Nephron (organoid): Measurements from ENCODE around the gene CLDN18.

Source experiments
- H3K27ac Mint-ChIP-seq, 3 experiments: 2 replicates each; pipeline ENCODE4 v1.8.0; 2020; ENCODE audit warnings: mixed read lengths in 3 of 3, mild to moderate bottlenecking in 2 of 3, moderate library complexity in 1 of 3
- H3K27me3 Mint-ChIP-seq: 2 replicates; pipeline ENCODE4 v1.8.0; 2021; ENCODE audit warnings: low read depth, mild to moderate bottlenecking, moderate library complexity, mixed read lengths
- H3K36me3 Mint-ChIP-seq: 2 replicates; pipeline ENCODE4 v1.8.0; 2020; ENCODE audit warnings: low read depth, mixed read lengths
- H3K4me1 Mint-ChIP-seq: 2 replicates; pipeline ENCODE4 v1.8.0; 2020; ENCODE audit warnings: mixed read lengths
- H3K4me3 Mint-ChIP-seq, 3 experiments: 2 replicates each; pipeline ENCODE4 v1.8.0; 2020; ENCODE audit warnings: mild to moderate bottlenecking in 3 of 3, mixed read lengths in 3 of 3, moderate library complexity in 2 of 3
- H3K9me3 Mint-ChIP-seq: 2 replicates; pipeline ENCODE4 v1.8.0; 2020; ENCODE audit warnings: mixed read lengths
- TF ChIP-seq, protein P1 (sequence below), 3 experiments: fragments of 200-600 bp; sonication (generic); IDR thresholded peaks; one replicate each; pipeline ENCODE4 v1.5.0; 2021; ENCODE audit warnings: antibody characterized with exemption in 3 of 3; ENCODE audit not compliant: unreplicated experiment in 3 of 3

Gene CLDN18

DNA sequence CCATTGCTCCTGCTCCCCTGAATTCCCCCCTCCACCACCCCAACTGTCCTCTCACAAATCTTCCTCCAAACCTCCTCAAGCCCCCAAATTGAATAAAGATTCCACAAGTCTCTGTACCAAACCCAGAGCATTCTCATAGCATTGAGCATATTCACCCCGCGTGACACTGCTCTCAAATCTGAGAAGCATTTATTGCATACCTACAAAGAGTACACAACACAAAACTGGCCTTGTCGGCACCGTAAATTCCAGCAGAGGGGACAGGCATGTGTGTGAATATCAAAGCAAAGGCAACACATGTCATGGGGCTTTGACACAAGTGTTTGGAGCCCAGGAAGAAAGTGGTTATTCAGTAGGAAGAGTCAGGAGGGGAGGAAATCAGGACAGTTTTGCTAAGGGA, 2.6 kb downstream of the CLDN18 start:
- H3K4me1 Mint-ChIP-seq: no peaks in the 10 kb centered on the region
- TF ChIP-seq, protein P1, sequence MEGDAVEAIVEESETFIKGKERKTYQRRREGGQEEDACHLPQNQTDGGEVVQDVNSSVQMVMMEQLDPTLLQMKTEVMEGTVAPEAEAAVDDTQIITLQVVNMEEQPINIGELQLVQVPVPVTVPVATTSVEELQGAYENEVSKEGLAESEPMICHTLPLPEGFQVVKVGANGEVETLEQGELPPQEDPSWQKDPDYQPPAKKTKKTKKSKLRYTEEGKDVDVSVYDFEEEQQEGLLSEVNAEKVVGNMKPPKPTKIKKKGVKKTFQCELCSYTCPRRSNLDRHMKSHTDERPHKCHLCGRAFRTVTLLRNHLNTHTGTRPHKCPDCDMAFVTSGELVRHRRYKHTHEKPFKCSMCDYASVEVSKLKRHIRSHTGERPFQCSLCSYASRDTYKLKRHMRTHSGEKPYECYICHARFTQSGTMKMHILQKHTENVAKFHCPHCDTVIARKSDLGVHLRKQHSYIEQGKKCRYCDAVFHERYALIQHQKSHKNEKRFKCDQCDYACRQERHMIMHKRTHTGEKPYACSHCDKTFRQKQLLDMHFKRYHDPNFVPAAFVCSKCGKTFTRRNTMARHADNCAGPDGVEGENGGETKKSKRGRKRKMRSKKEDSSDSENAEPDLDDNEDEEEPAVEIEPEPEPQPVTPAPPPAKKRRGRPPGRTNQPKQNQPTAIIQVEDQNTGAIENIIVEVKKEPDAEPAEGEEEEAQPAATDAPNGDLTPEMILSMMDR (IDR thresholded peaks at IDR 0.05; ENCODE audit: unreplicated experiment in 3 of 3): no peak
- no peak overlapping the region for H3K4me3 Mint-ChIP-seq
- H3K36me3 Mint-ChIP-seq: no peaks in the 10 kb centered on the region
- no peaks in the 10 kb centered on the region for H3K27me3 Mint-ChIP-seq
- no peak overlapping the region for H3K27ac Mint-ChIP-seq
- no peaks in the 10 kb centered on the region for H3K9me3 Mint-ChIP-seq

DNA sequence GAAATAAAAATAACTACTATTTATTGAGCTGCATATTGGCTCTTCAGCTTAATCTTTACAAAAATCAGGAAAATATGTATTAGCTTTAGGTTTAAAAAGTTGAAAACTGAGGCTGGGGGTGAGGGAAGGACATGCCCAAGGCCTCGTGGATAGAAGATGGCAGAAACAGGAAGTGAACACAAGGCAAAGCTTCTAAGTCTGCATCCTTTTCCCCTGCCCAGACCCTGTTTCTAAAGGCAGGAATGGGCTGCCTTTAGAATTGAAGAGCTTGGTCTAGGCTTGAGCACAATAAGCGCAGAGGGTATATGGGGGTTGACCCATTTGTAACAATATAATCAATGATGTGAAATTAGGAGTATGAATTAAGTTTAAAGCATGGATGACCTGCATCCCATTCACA, 6.1 kb downstream of the CLDN18 start:
- H3K4me3 Mint-ChIP-seq: no peak overlapping the region
- H3K27ac Mint-ChIP-seq: no peak overlapping the region
- TF ChIP-seq, protein P1 (IDR thresholded peaks at IDR 0.05; ENCODE audit: unreplicated experiment in 3 of 3): no peak
- H3K4me1 Mint-ChIP-seq: no peaks in the 10 kb centered on the region
- no peaks in the 10 kb centered on the region for H3K9me3 Mint-ChIP-seq
- H3K27me3 Mint-ChIP-seq: no peaks in the 10 kb centered on the region
- H3K36me3 Mint-ChIP-seq: no peaks in the 10 kb centered on the region

DNA sequence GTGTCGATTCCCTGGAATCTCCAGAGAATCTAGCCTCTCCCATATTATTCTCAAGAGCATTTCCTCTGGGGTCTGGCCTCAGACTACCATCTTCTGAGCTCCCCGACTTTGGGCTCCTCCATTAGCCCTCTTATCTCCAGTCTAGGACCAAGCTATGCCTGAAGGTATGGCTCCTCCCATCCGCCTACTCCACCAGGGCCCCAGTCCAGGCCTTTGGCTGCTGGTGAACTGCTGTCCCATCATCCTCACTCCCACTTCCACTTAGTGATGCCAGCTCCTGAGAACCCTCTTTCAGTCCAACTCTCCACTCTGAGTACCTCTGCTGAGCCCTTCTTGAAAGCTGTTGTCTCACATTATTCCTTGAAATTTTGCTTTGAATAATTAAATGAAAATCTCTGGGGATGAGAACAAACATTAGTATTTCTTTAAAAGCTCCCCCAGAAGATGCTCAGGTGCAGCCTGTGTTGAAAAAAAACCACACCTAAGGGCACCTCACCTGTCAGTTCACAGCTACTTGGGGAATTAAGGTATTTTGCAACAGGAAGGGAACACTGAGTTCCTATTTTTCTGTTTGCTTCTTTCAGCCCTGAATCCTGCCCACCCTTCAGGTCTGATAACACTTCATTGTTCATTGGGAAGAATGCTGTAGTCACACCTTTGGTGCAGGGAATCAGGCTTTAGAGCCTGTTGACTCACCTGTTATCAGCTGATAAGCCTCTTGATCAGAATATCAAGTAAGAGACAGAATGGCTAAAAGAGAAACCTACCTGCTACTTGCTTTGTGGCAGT, 9.5 kb downstream of the CLDN18 start:
- Mint-ChIP-seq H3K36me3 (no peaks in the 10 kb centered on the region), H3K4me1 (no peaks in the 10 kb centered on the region), H3K27me3 (no peaks in the 10 kb centered on the region), H3K4me3 (no peak overlapping the region), H3K27ac (no peak overlapping the region), H3K9me3 (no peaks in the 10 kb centered on the region)
- TF ChIP-seq, protein P1 (IDR thresholded peaks at IDR 0.05; ENCODE audit: unreplicated experiment in 3 of 3): no peak

DNA sequence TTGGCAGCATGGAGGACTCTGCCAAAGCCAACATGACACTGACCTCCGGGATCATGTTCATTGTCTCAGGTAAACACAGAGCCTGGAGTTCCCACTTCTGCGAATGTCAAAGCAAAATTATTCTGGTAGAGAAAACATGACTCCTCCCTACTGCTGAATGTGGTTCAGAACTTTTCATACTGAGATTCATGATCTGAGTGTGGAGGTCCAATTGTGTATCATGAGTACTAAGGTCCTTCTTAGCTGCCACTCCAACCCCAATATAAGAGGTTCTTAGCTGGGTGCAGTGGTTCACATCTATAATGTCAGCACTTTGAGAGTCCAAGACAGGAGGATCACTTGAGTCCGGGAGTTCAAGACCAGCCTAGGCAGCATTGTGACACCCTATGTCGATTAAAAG, 13.8 kb downstream of the CLDN18 start:
- no peaks in the 10 kb centered on the region for H3K9me3 Mint-ChIP-seq
- H3K4me3 Mint-ChIP-seq: no peak overlapping the region
- TF ChIP-seq, protein P1 (IDR thresholded peaks at IDR 0.05; ENCODE audit: unreplicated experiment in 3 of 3): no peak
- H3K27me3 Mint-ChIP-seq: no peaks in the 10 kb centered on the region
- H3K4me1 Mint-ChIP-seq: no peaks in the 10 kb centered on the region
- peaks cover 4% of the 10 kb centered on the region for H3K36me3 Mint-ChIP-seq
- no peak overlapping the region for H3K27ac Mint-ChIP-seq

DNA sequence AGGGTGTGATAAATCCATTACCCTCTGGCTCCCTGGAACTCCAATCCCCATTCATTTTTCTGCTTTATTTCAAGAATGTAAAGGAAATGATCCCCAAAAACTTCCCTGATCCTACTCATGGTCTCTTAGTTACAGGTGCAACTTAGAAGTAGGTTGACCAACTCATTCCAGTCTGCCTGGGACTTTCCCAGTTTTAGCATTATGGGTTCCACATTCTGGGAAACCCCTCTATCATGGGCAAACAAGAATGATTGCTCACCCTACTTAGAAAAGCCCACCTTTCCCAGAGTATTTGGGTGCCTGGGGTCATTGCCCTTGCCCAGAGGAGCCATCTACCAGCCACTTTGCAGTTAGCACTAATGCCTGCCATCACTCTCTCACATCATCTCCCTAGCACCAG, 15.6 kb downstream of the CLDN18 start:
- no peaks in the 10 kb centered on the region for H3K9me3 Mint-ChIP-seq
- H3K4me1 Mint-ChIP-seq: no peaks in the 10 kb centered on the region
- TF ChIP-seq, protein P1 (IDR thresholded peaks at IDR 0.05; ENCODE audit: unreplicated experiment in 3 of 3): no peak

DNA sequence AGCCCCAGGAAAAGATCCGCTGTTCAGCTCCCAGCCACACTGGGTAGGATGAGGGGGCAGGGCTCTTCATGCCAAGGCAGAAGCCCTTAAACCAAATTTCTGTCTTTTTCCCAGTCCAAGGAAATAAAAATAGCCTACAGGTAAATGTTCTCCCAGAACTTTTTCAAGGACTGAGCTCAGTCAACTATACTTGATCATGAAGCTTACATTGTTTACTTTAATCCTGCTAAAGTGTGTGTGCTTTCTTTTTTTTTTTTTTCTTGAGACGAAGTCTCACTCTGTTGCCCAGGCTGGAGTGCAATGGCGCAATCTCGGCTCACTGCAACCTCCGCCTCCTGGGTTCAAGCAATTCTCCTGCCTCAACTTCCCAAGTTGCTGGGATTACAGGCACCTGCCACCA, 17.9 kb downstream of the CLDN18 start:
- TF ChIP-seq, protein P1 (IDR thresholded peaks at IDR 0.05; ENCODE audit: unreplicated experiment in 3 of 3): no peak
- H3K9me3 Mint-ChIP-seq: no peaks in the 10 kb centered on the region
- H3K36me3 Mint-ChIP-seq: peaks cover 8% of the 10 kb centered on the region
- no peaks in the 10 kb centered on the region for H3K27me3 Mint-ChIP-seq
- H3K4me3 Mint-ChIP-seq: no peak overlapping the region
- H3K4me1 Mint-ChIP-seq: no peaks in the 10 kb centered on the region
- H3K27ac Mint-ChIP-seq: no peak overlapping the region

More for the DNA sequence above, 15.6 kb downstream of the CLDN18 start:
- Mint-ChIP-seq H3K27me3 (no peaks in the 10 kb centered on the region), H3K27ac (no peak overlapping the region), H3K36me3 (peaks cover 4% of the 10 kb centered on the region), H3K4me3 (no peak overlapping the region)
